Measurements from ENCODE around the gene B4GALT6. TPM values are rescaled to one million over a fixed set of nuclear protein-coding genes. Genes with fewer than 3 reads are reported as not detected.
A peak's percentile ranks its signal among the peaks of the same experiment; 100 is the strongest.

B4GALT6 gene
- total and polyA plus RNA-seq, 2 of the 4 experiments (the other 2 are of a cell fraction): 1.1 to 3.9 TPM

GRCh38 chr18:31680831-31681568 is 3.4 kb downstream of the B4GALT6 start:
- H2BK15ac ChIP-seq (ENCODE audit: low read depth, low read length): no peak overlapping the region
- WGBS, 2 experiments (ENCODE audit: extremely low coverage in 2 of 2, insufficient read length in 1 of 2): no CpG with 5 or more reads among the region's 2 CpGs
- in situ Hi-C loops (cut with MboI; ENCODE audit: low sequenced_read_pairs) (no loop called here), dilution Hi-C loops (cut with HindIII; ENCODE audit: low sequenced_read_pairs, unreplicated experiment) (no loop called here), intact Hi-C loops (cut with micrococcal nuclease) (no loop called here)
- H3K4ac ChIP-seq (ENCODE audit: low read depth, low read length): no peak overlapping the region
- CTCF ChIA-PET: no interaction called here
- H2BK20ac ChIP-seq (ENCODE audit: low read depth, low read length): no peak overlapping the region
- no peak overlapping the region for H2BK120ac ChIP-seq (ENCODE audit: low read depth, low read length)
- no peaks in the 10 kb centered on the region for H3K4me1 ChIP-seq (ENCODE audit: control insufficient read depth, insufficient read depth, low read length)
- 0 out of 2 replicates have a peak, but pooled peaks cover 3% of the 10 kb centered on the region for H3K9me1 ChIP-seq (ENCODE audit: insufficient read depth, low read length)
- H2AFZ ChIP-seq (replicated peaks; ENCODE audit: low read length, poor library complexity): no peak overlapping the region
- no peak overlapping the region for H2AK5ac ChIP-seq (ENCODE audit: low read depth, low read length)
- H3K14ac ChIP-seq (replicated peaks; ENCODE audit: low read depth, low read length): no peak overlapping the region
- POLR2A ChIA-PET (ENCODE audit: unreplicated experiment): no interaction called here
- no peak overlapping the region for H4K8ac ChIP-seq (ENCODE audit: low read depth in 2 of 2, low read length in 2 of 2)
- no peak for DNase-seq
- no peak overlapping the region for H4K5ac ChIP-seq (ENCODE audit: low read depth, low read length)
- H2BK5ac ChIP-seq (ENCODE audit: low read depth, low read length, poor library complexity, severe bottlenecking): no peak overlapping the region
- H3K4me2 ChIP-seq (ENCODE audit: low read depth, low read length): no peak overlapping the region
- H3K27me3 ChIP-seq (ENCODE audit: control insufficient read depth, insufficient read depth, low read length): peaks cover 13% of the 10 kb centered on the region
- no peak overlapping the region for H3K4me3 ChIP-seq (ENCODE audit: insufficient read depth, low read depth, low read length)
- no peak for ATAC-seq (ENCODE audit: low read depth)
- no peaks in the 10 kb centered on the region for H3K9me3 ChIP-seq (ENCODE audit: control insufficient read depth, insufficient read depth, low read length)
- no peak overlapping the region for H3K27ac ChIP-seq (ENCODE audit: insufficient read depth, low read length)
- no peak overlapping the region for H3K56ac ChIP-seq (ENCODE audit: extremely low read depth, insufficient read depth, low read length)
- no peak overlapping the region for H3K23ac ChIP-seq (ENCODE audit: low read depth, low read length)
- no peaks in the 10 kb centered on the region for H4K20me1 ChIP-seq (ENCODE audit: insufficient read depth, low read length)
- H3K18ac ChIP-seq (ENCODE audit: low read depth, low read length): no peak overlapping the region
- no TSS peak for BruUV-seq (replicated peaks)
- H3K36me3 ChIP-seq (ENCODE audit: control insufficient read depth, insufficient read depth, low read length): no peaks in the 10 kb centered on the region
- H3K79me1 ChIP-seq (ENCODE audit: low read depth in 1 of 2, low read length in 2 of 2): no peaks in the 10 kb centered on the region
- no peak overlapping the region for H3K9ac ChIP-seq (ENCODE audit: low read depth, low read length)
- H4K91ac ChIP-seq (ENCODE audit: insufficient read depth, low read depth, low read length): no peak overlapping the region
- no peak overlapping the region for H2AK9ac ChIP-seq (replicated peaks; ENCODE audit: low read depth, low read length, poor library complexity)
- TF ChIP-seq RCOR1 (IDR thresholded peaks at IDR 0.05; ENCODE audit: insufficient replicate concordance, low read length) (no peak), NFE2L2 (IDR thresholded peaks at IDR 0.05; ENCODE audit: low read depth, low read length) (no peak), MAFK (IDR thresholded peaks at IDR 0.05; ENCODE audit: low read depth, low read length) (no peak), SMC3 (IDR thresholded peaks at IDR 0.05; ENCODE audit: low read depth, low read length) (no peak), MAZ (IDR thresholded peaks at IDR 0.05; ENCODE audit: borderline replicate concordance, low read depth, low read length) (no peak), POLR2A (IDR thresholded peaks at IDR 0.05; ENCODE audit: low read depth, low read length) (no peak), CHD1 (IDR thresholded peaks at IDR 0.05; ENCODE audit: low read depth, low read length) (no peak), RAD21 (IDR thresholded peaks at IDR 0.05; ENCODE audit: low read length) (no peak), CTCF (conservative IDR thresholded peaks at IDR 0.05; ENCODE audit: low read depth, low read length) (0 out of 2 replicates have a peak, but pooled peaks have one; percentile 2)
